Stimulated activated CD8-positive, alpha-beta memory T cell treated with anti-CD3 and anti-CD28 coated beads, Interleukin-2, amount 100 ng/mL, for 1 hour (primary cell): ENCODE data around the gene THBS3.
"Not testable (repeated sequence)": the region's sequence is repeated elsewhere in the genome, so short reads cannot be mapped to it uniquely, and the experiment has no call there.

Experiments
- DNase-seq, 2 donors: peaks; one replicate each; pipeline ENCODE4 v3.0.0-alpha.2; 2020; ENCODE audit warnings: low read depth in 2 of 2

Gene THBS3

DNA sequence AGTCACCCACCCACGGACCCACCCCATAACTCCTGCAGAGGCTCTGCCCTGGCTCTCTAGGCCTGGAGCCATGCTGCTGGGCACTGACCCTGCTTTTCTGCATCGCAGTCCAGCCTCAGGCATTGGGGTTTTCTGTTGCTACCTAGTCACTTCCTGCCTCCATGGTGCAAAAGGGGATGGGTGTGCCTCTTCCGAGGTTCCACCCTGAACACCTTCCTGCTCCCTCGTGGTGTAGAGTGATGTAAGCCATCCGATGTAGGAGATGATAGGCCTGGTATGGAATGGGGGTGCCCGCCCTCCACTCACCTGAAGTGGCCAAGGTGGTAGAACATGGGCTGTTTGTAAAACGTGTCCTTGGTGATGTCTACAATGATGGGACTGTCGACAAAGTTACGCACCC lies 27.7 kb upstream of the THBS3 start:
- not testable (repeated sequence) for DNase-seq

- DNase-seq: not testable (repeated sequence)
Measured at GRCh38 chr1:155233502-155233901, 25.8 kb upstream of the THBS3 start.

DNA sequence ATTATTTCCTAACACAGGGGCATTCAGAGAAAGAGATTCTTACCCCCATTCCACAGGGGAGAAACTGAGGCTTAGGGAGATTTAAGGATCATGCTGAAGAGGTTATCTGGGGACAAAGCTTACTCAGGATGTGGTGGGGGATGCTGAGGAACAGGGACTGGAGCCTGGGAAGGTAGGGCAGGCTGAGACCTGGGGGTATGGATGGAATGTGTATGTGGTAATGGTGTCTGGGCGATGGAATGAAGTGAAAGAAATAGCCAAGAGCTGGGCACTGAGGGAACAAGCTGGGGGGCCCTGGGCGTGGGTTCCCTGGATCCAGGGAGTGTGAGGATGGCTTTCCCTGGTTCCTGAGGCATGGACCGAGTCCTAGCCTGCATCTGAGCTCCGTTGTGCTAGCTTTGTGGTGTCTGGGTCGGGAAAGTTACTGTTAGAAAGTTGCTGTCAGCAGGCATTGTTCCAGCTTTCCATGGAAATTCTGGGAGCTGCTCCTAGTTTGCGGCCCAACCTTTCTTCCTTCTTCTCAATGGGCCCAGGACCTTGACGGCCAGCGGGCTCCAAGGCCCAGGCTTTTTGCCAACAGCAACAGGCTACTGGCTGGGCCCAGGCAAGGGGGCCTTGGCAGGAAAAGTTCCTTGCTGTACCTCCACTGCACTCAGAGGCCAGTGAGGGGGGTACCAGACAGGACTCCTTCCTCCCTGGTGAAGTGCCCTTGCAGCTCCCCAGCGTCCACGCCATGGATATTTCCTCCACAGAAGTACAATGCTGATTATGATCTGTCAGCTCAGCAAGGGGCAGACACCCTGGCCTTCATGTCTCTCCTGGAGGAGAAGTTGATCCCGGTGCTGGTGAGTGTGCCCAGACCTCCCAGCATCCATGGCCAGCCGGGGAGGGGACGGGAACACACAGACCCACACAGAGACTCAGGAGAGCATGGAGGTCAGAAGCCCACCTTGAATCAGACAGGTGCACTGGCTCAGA lies 24.6 kb upstream of the THBS3 start:
- DNase-seq: not testable (repeated sequence)

DNA sequence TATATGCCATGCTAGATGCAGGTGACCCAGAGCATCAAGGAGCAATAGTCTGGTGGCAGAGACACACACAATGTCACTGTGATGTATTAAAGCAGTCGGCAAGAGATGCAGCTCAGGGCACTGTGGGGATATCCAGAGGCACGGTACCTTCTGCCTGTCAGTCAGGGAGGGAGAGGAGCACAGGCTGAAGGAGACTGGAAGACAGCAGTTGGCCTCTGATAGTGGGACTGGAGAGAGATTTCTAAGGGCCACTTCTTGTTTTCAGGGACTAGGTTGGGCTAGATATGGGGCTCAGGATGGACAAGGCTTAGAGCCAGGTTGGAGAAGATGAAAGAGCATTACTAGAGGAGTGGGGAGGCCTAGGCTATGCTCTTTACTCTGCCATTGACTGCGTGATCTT lies 23.6 kb upstream of the THBS3 start:
- not testable (repeated sequence) for DNase-seq

DNA sequence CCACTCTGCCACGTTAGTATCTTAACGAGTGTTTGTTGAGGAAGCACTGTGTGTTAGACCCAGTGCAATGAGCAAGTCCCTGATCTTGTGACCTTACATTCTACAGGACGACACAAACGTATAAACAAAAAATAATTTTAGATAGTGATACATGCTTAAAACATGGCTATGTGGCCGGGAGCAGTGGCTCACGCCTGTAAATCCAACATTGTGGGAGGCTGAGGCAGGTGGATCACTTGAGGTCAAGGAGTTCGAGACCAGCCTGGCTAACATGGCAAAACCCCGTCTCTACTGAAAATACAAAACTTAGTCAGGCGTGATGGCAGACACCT lies 20.4 kb upstream of the THBS3 start:
- no peak for DNase-seq

DNA sequence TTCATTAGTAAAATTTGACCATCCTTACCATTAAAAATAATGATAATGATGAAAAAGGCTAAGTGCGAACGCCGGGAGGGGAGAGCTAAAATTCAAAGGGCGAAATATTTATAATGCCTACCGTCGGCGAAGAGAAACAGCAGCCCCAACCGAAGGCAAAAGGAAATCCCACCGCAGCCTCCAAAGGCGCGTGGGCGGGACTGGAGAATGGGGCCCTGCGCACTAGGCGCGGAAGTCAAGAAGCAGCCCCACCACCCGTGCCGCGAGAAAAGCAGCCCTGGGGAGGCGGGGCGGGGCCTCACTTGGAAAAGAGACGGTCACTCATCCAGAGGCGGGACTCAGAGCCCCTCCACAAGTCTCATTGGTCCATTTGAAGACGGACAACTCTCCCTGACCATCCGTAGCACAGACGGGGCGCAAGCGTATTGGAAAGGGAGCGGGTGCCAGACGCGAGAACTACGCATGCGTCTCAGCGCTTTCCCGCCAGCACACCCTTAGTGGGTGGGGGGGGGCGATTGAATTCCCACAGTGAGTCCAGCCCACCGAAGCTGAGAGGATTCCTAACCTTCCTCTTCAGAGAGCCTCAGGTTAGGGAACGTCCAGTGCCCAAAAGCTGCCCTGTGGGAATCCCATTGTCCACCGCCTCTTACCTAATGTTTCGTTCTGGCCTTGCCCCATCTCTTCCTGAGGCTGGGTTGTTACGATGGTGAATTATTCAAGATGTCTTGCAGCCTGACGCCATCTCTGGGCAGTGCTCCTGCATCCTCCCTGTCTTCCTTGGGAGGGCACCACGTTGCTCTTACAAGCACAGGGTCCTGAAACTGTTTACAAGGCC lies 19.8 kb upstream of the THBS3 start:
- peak; percentile 97 to 100 for DNase-seq

- no peak for DNase-seq
Measured at GRCh38 chr1:155226910-155227260, 19.2 kb upstream of the THBS3 start.

DNA sequence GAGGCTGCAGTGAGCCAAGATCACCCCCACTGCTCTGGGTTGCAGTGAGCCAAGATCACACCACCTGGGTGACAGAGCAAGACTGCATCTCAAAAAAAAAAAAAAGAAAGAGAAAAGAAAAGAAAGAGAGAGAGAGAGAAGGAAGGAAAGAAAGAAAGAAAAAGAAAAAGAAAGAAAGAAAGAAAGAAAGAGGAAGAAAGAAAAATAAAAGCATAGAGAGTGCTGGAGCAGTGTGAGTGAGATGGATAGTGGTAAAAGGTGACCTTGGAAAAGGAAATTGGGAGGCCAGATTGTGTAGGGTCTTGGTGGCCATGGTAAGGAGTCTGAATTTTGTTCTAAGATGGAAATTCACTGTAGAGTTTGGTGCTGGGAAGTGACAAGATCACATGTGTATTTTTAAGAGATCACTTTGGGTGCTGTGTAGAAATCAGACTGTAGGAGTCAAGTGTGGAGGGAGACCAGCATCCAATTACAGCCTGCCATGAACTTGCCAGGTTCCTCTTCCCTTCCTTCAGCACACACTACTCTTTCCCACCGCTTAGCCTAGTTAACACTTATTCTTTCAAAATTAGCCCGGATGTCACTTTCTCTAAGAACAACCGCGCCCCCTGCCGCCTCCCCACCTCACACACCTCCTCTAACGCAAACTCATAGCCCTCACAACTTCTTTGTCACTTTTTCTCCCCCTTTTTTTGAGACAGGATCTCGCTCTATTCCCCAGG lies 18.7 kb upstream of the THBS3 start:
- DNase-seq: peak; percentile 70 to 84

DNA sequence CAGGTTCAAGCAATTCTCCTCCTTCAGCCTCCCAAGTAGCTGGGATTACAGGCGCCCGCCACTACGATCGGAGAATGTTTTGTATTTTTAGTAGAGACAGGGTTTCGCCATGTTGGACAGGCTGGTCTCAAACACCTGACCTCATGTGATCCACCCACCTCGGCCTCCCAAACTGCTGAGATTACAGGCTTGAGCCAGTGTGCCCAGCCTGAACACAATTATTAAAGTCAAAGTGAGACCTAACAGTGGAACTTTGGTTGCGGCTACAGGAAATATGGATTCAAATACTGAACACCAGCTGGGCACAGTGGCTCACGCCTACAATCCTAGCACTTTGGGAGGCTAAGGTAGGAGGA lies 17.7 kb upstream of the THBS3 start:
- DNase-seq: not testable (repeated sequence)

DNA sequence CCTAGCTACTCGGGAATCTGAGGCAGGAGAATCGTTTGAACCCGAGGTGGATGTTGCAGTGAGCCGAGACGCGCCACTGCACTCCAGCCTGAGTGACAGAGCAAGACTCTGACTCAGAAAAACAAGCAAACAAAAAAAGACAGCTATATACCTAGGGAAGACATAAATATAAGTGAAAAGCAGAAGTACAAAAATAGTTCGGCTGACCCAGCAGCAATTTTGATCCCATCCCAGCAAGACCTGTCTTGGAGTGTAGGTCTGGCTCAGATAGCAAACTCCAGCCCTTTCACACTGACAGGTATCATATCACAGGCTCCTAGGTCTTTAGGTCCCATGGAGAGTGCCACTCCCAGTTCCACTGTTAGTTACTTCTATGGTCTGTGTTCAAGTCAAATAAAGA lies 15.3 kb upstream of the THBS3 start:
- no peak for DNase-seq

DNA sequence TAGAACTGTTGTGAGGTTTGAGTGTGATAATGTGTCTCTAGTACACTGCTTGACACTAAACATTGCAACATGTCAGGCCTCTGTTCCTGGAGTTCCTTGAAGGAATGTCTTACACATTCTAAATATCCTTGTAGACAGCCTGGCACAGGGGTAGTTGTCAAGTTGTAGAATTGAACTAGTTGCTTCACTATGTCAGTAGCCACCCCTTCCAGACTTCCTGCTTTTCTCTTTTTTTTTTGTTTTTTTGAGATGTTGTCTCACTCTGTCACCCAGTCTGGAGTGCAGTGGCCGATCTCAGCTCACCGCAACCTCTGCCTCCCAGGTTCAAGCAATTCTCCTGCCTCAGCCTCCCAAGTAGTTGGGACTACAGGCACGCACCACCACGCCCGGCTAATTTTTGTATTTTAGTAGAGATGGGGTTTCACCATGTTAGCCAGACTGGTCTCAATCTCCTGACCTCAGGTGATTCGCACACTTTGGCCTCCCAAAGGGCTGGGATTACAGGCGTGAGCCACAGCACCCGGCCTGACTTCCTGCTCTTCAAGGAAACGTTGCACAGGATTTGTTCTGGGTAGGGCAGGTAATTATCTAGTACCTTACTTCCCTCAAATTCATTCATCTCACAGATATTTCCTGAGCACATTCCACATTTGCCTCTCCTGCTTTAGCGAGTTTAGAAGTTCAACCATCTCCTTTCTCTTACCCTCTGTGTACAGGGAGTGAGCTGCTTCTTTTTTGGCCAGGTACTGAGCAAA lies 12.7 kb upstream of the THBS3 start:
- DNase-seq: not testable (repeated sequence)

GRCh38 chr1:155219592-155220031 lies 11.9 kb upstream of the THBS3 start:
- no peak for DNase-seq

- DNase-seq: no peak
Measured at GRCh38 chr1:155218854-155219591, 11.3 kb upstream of the THBS3 start.

GRCh38 chr1:155214702-155215101 lies 7.0 kb upstream of the THBS3 start:
- DNase-seq: not testable (repeated sequence)

- DNase-seq: not testable (repeated sequence)
Measured at GRCh38 chr1:155212051-155212440, 4.3 kb upstream of the THBS3 start.

- DNase-seq: not testable (repeated sequence)
Measured at GRCh38 chr1:155211381-155212050, 3.8 kb upstream of the THBS3 start.

DNA sequence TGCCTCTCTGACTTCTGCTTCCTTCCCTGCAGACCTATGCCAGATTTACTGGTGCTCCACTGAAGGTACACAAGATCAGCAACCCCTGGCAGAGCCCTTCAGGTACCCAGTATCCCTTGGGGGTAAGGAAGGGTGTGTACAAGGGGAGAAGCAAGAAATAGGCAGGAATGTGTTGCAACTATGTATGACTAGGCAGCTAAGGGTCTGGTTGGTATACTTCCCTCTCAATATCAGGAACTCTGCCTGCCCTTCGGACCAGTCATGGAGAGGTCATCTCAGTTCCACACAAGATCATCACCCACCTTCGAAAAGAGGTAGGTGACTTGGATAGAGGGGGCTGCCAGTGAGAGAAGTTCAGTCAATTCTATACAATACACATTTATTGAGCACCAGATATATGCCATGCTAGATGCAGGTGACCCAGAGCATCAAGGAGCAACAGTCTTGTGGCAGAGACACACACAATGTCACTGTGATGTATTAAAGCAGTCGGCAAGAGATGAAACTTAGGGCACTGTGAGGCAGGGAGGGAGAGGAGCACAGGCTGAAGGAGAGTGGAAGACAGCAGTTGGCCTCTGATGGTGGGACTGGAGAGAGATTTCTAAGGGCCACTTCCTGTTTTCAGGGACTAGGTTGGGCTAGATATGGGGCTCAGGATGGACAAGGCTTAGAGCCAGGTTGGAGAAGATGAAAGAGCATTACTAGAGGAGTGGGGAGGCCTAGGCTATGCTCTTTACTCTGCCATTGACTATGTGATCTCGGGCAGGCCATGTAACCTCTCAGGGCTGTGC lies 2.8 kb upstream of the THBS3 start:
- DNase-seq: no peak

- DNase-seq: no peak
Measured at GRCh38 chr1:155209312-155209721, 1.6 kb upstream of the THBS3 start.
